Measurements from ENCODE around the gene NDOR1.
"Not testable (repeated sequence)": the region's sequence is repeated elsewhere in the genome, so short reads cannot be mapped to it uniquely, and the experiment has no call there.

Gene NDOR1

DNA sequence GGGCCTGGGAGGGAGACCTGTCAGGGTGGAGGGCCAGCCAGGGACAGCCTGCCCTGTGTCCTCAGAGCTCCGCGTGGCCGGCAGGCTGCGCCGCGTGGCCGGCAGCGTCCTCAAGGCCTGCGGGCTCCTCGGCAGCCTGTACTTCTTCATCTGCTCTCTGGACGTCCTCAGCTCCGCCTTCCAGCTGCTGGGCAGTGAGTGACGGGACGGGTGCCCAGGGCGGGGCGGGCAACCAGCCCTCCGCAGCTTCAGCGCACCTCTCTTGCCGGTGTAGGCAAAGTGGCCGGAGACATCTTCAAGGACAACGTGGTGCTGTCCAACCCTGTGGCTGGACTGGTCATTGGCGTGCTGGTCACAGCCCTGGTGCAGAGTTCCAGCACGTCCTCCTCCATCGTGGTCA lies 27.0 kb downstream of the NDOR1 start:
- H3K4me3 ChIP-seq (ENCODE audit: low read length), result no peak overlapping the region
- H3K27me3 ChIP-seq (replicated peaks; ENCODE audit: control insufficient read depth, insufficient read depth, low read length), result peaks cover 30% of the 10 kb centered on the region
- no peaks in the 10 kb centered on the region for H3K9me3 ChIP-seq (ENCODE audit: control insufficient read depth, low read length)
- DNase-seq (ENCODE audit: low read depth), result no peak
- peaks cover 10% of the 10 kb centered on the region for H3K4me1 ChIP-seq (ENCODE audit: control insufficient read depth, insufficient read depth, low read length)
- no peaks in the 10 kb centered on the region for H3K36me3 ChIP-seq (ENCODE audit: control insufficient read depth, insufficient read depth, low read length, severe bottlenecking)
- no peak overlapping the region for H3K9ac ChIP-seq (ENCODE audit: low read length)

DNA sequence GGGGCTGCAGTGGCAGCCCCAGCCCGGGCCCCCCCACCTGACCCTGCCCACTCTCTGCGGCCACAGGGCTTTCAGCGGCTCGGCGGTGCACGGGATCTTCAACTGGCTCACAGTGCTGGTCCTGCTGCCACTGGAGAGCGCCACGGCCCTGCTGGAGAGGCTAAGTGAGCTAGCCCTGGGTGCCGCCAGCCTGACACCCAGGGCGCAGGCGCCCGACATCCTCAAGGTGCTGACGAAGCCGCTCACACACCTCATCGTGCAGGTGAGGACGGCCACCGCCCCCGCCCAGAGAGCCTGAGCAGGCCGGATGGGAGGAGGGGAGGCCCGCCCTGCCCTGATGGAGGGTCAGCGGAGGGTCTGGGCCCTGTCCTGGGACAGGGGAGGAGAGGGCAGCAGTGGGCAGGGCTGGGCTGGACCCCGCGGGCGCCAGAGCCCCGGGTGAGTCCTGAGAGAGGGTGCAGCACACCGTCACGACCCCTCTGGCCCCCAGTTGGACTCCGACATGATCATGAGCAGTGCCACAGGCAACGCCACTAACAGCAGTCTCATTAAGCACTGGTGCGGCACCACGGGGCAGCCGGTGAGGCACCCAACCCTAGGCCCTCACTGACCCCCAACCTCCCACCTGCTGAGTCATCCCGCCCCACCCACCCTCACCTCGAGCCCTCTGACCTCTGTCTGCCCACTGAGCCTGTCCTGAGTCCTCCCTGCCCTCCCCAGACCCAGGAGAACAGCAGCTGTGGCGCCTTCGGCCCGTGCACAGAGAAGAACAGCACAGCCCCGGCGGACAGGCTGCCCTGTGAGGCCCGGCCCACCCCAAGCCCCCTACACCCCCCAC lies 27.9 kb downstream of the NDOR1 start:
- Histone ChIP-seq H3K9me3 (ENCODE audit: control insufficient read depth, low read length) (no peaks in the 10 kb centered on the region), H3K27me3 (replicated peaks; ENCODE audit: control insufficient read depth, insufficient read depth, low read length) (peaks cover 30% of the 10 kb centered on the region), H3K4me1 (ENCODE audit: control insufficient read depth, insufficient read depth, low read length) (peaks cover 11% of the 10 kb centered on the region), H3K4me3 (ENCODE audit: low read length) (no peak overlapping the region), H3K36me3 (ENCODE audit: control insufficient read depth, insufficient read depth, low read length, severe bottlenecking) (no peaks in the 10 kb centered on the region), H3K9ac (ENCODE audit: low read length) (no peak overlapping the region)
- no peak for DNase-seq (ENCODE audit: low read depth)

DNA sequence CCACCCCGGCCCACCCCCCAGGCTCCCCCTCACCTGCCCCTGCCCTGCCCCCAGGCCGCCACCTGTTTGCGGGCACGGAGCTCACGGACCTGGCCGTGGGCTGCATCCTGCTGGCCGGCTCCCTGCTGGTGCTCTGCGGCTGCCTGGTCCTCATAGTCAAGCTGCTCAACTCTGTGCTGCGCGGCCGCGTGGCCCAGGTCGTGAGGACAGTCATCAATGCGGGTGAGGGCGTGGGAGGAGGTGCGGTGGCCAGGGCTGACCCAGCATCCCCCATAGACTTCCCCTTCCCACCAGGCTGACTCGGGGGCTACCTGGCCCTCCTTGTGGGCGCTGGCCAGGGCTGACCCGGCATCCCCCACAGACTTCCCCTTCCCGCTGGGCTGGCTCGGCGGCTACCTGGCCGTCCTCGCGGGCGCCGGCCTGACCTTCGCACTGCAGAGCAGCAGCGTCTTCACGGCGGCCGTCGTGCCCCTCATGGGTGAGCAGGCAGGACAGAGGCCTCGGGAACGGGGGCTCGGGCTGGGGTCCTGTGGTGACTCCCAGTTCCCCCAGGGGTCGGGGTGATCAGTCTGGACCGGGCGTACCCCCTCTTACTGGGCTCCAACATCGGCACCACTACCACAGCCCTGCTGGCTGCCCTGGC lies 28.7 kb downstream of the NDOR1 start:
- no peak for DNase-seq (ENCODE audit: low read depth)
- Histone ChIP-seq H3K9ac (ENCODE audit: low read length) (no peak overlapping the region), H3K36me3 (ENCODE audit: control insufficient read depth, insufficient read depth, low read length, severe bottlenecking) (no peaks in the 10 kb centered on the region), H3K4me3 (ENCODE audit: low read length) (no peak overlapping the region), H3K27me3 (replicated peaks; ENCODE audit: control insufficient read depth, insufficient read depth, low read length) (peaks cover 24% of the 10 kb centered on the region), H3K9me3 (ENCODE audit: control insufficient read depth, low read length) (no peaks in the 10 kb centered on the region), H3K4me1 (ENCODE audit: control insufficient read depth, insufficient read depth, low read length) (peaks cover 19% of the 10 kb centered on the region)

DNA sequence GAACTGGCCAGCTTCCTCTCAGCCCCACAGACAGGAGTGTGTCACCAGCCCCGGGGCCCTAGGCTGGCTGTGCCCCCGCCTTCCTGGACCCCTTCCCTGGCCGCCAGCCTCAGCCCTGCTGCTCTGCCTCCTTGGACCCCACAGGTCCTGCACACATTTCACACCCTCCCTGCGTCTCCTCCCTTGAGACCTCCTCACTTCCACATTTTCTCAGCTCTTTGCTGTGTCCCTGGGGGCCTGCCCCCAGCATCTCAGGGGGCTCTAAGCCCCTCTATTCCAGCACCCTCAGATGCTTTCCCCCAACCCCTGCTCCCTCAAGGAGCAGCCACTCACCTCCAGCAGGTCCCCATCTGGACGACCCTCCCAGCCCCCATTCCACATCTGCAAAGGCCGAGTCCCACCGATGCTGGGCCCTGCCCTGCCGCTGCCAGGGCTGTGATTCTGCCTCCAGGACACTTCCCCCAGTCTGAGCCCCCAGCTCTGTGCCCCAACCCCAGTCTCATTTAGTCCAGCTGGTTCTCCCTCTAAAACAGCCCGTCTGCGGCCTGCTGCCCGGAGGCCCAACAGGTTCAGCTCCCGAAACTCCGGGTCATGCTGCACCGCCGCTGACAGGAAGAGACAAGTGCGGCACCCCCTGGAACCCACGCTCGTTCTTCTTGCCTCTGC lies 29.4 kb downstream of the NDOR1 start:
- Histone ChIP-seq H3K4me1 (ENCODE audit: control insufficient read depth, insufficient read depth, low read length) (peaks cover 19% of the 10 kb centered on the region), H3K36me3 (ENCODE audit: control insufficient read depth, insufficient read depth, low read length, severe bottlenecking) (no peaks in the 10 kb centered on the region), H3K27me3 (replicated peaks; ENCODE audit: control insufficient read depth, insufficient read depth, low read length) (peaks cover 20% of the 10 kb centered on the region), H3K4me3 (ENCODE audit: low read length) (no peak overlapping the region), H3K9ac (ENCODE audit: low read length) (no peak overlapping the region), H3K9me3 (ENCODE audit: control insufficient read depth, low read length) (no peaks in the 10 kb centered on the region)
- no peak for DNase-seq (ENCODE audit: low read depth)

DNA sequence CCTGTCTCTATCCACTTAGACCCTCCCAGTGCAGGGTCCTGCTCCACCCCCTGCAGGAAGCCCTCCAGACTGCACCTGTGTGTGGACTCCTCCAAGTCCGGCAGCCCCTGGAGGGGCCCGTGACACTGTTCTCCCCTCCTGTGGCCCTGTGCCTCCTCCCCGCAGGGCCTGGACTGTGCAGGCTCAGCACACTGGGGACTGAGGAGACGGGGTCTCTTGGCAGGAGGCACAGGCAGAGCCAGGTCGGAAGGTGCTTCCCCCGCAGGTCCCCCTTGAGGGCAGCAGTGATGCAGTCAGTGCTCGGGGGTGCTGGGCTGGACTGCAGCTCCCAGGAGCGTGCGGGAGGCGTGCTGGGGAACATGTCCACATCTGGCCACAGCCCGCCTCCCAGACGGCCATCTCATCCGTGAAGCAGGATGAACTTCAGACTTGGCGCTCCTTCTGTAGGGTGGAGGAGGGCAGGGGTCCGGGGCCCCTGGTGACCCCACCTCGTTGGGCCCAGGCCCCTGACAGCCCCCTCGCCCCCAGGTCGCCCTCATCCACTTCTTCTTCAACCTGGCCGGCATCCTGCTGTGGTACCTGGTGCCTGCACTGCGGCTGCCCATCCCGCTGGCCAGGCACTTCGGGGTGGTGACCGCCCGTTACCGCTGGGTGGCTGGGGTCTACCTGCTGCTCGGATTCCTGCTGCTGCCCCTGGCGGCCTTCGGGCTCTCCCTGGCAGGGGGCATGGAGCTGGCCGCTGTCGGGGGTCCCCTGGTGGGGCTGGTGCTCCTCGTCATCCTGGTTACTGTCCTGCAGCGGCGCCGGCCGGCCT lies 30.1 kb downstream of the NDOR1 start:
- Histone ChIP-seq H3K9me3 (ENCODE audit: control insufficient read depth, low read length) (no peaks in the 10 kb centered on the region), H3K4me1 (ENCODE audit: control insufficient read depth, insufficient read depth, low read length) (peaks cover 19% of the 10 kb centered on the region), H3K4me3 (ENCODE audit: low read length) (no peak overlapping the region), H3K27me3 (replicated peaks; ENCODE audit: control insufficient read depth, insufficient read depth, low read length) (peaks cover 13% of the 10 kb centered on the region), H3K36me3 (ENCODE audit: control insufficient read depth, insufficient read depth, low read length, severe bottlenecking) (no peaks in the 10 kb centered on the region), H3K9ac (ENCODE audit: low read length) (no peak overlapping the region)
- DNase-seq (ENCODE audit: low read depth), result no peak

DNA sequence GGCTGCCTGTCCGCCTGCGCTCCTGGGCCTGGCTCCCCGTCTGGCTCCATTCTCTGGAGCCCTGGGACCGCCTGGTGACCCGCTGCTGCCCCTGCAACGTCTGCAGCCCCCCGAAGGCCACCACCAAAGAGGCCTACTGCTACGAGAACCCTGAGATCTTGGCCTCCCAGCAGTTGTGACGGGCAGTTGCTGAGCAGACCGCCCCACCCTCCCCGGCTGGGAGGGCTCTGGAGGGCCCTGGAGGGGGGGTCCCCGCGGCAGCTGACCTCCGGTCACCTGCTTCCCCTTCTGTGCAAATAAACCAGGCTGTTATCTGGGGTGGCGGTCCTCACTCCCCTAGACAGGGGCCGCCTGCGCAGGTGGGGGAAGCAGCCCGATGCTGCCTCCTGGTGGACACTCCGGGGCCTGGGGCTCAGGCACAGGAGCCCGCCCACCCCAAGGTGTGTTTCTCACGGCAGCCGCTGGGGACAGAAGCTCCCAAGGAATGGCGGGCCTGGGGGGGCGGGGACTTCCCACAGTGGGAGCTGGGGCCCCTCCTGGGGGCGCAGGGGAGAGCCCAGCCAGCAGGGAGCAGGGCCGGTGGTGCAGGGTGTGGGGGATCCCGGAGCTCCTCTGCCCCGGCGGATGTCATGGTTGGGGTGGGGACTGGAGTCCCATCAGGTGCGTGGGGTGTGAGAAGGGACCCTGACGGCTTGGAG lies 30.9 kb downstream of the NDOR1 start:
- H3K36me3 ChIP-seq (ENCODE audit: control insufficient read depth, insufficient read depth, low read length, severe bottlenecking), result no peaks in the 10 kb centered on the region

DNA sequence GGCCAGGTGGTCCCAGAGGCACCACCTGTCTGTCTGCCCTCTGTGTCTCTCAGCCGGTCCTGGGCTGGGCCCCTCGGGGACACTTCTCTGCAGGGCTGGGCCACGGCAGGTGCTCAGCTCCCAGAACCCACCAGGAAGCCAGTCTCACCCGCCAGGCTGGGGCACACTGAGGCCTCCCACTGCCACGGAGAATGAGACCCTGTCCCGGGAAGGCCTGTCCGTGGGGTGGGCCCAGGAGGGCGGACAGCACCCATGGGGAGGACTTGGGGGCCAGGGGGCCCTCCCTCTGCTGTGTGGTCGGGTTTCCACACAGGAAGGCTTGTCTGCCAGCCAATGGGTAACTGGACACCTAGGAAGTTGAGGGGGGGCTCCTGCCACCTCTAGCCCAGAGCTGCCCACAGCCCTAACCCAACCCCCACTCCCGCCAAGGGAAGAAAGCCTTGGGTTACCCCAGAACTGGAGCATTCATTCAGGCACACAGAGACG lies 31.5 kb downstream of the NDOR1 start:
- no peak for DNase-seq (ENCODE audit: low read depth)

More for the DNA sequence above, 30.9 kb downstream of the NDOR1 start:
- Histone ChIP-seq H3K27me3 (replicated peaks; ENCODE audit: control insufficient read depth, insufficient read depth, low read length) (peaks cover 13% of the 10 kb centered on the region), H3K9ac (ENCODE audit: low read length) (no peak overlapping the region), H3K4me1 (ENCODE audit: control insufficient read depth, insufficient read depth, low read length) (peaks cover 19% of the 10 kb centered on the region), H3K4me3 (ENCODE audit: low read length) (no peak overlapping the region), H3K9me3 (ENCODE audit: control insufficient read depth, low read length) (no peaks in the 10 kb centered on the region)
- peak; percentile 89 for DNase-seq (ENCODE audit: low read depth)

DNA sequence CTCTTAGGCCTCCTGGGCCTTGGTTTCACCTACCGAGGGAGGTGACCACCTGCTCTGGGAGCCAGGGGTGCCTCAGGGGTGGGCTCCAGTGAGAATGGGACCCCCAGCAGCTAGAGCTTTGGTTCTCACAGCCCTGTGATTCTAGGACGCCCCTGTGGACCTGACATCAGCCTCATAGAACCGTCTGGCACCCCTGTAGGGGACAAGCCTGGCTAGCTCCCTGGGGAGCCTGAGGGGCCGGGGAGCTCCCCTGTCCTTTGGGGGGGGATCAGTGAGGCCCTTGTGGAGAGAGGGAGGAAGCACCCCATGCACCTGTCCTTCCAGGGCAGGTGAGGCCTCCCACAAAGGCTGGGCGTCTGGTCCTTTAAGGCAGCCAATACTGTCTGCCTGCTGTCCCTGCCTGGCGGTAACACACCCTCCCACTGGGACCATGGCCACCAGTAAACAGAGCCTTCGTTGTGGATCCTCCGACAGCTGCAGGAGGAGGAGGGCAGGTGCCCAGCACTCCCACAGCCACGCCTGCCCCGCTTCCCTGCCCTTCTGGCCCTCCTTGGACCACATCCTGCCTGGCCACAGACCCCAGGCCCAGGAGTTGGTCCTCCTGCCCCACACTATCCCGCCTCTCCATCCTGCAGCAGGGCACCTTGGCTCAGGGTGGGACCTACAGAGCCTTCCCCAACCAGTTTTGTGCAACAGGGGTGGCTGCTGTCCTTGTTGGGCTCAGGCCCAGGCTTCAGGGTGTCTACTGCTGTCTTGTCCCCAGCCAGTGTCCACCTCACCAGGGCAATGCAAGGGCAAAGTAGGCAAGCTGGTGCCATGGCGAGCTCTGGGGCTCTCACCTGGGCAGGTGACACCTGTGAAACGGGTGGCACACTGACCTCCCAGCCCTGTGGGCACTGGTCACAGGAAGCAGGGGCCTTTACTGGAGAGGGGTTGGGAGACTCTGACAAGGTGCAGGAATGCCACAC lies 32.5 kb downstream of the NDOR1 start:
- no peak for DNase-seq (ENCODE audit: low read depth)
- H3K9me3 ChIP-seq (ENCODE audit: control insufficient read depth, low read length), result no peaks in the 10 kb centered on the region
- peak overlapping the region; percentile 36 for H3K9ac ChIP-seq (ENCODE audit: low read length)
- H3K4me1 ChIP-seq (ENCODE audit: control insufficient read depth, insufficient read depth, low read length), result peaks cover 29% of the 10 kb centered on the region
- peaks cover 6% of the 10 kb centered on the region for H3K27me3 ChIP-seq (replicated peaks; ENCODE audit: control insufficient read depth, insufficient read depth, low read length)
- H3K36me3 ChIP-seq (ENCODE audit: control insufficient read depth, insufficient read depth, low read length, severe bottlenecking), result peaks cover 11% of the 10 kb centered on the region
- H3K4me3 ChIP-seq (ENCODE audit: low read length), result no peak overlapping the region

More for the DNA sequence above, 31.5 kb downstream of the NDOR1 start:
- H3K4me3 ChIP-seq (ENCODE audit: low read length), result no peak overlapping the region
- no peaks in the 10 kb centered on the region for H3K9me3 ChIP-seq (ENCODE audit: control insufficient read depth, low read length)
- H3K27me3 ChIP-seq (replicated peaks; ENCODE audit: control insufficient read depth, insufficient read depth, low read length), result peaks cover 7% of the 10 kb centered on the region
- peaks cover 19% of the 10 kb centered on the region for H3K4me1 ChIP-seq (ENCODE audit: control insufficient read depth, insufficient read depth, low read length)
- H3K36me3 ChIP-seq (ENCODE audit: control insufficient read depth, insufficient read depth, low read length, severe bottlenecking), result peaks cover under 1% of the 10 kb centered on the region
- H3K9ac ChIP-seq (ENCODE audit: low read length), result no peak overlapping the region

DNA sequence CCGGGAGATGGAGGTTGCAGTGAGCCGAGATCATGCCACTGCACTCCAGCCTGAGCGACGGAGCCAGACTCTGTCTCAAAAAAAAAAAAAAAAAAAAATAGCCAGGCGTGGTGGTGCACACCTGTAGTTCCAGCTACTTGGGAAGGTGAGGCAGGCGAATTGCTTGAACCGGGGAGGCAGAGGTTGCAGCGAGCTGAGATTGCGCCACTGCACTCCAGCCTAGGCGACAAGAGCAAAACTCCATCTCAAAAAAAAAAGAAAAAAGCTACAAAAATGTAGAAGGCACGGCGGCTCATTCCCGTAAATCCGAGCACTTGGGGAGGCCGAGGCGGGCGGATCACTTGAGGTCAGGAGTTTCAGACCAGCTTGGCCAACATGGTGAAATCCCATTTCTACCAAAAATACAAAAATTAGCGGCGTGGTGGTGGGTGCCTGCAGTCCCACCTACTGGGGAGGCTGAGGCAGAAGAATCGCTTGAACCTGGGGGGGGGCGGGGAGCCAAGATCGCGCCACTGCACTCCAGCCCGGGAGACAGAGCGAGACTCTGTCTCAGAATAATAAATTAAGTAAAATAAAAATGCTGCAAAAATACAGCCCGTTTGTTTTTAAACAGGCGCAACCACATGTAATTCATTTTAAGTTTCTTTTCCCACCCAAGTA lies 34.2 kb downstream of the NDOR1 start:
- Histone ChIP-seq H3K9ac (ENCODE audit: low read length) (peak overlapping the region; percentile 91), H3K4me3 (ENCODE audit: low read length) (peak overlapping the region; percentile 86), H3K36me3 (ENCODE audit: control insufficient read depth, insufficient read depth, low read length, severe bottlenecking) (peaks cover 18% of the 10 kb centered on the region), H3K4me1 (ENCODE audit: control insufficient read depth, insufficient read depth, low read length) (peaks cover 33% of the 10 kb centered on the region)
- not testable (repeated sequence) for DNase-seq (ENCODE audit: low read depth); H3K9me3 ChIP-seq (ENCODE audit: control insufficient read depth, low read length); H3K27me3 ChIP-seq (replicated peaks; ENCODE audit: control insufficient read depth, insufficient read depth, low read length)

All from adipocyte (in vitro differentiated cells).